GM18907 (cell line): ENCODE measurements around the gene RFXAP.
A peak's percentile ranks its signal among the peaks of the same experiment; 100 is the strongest.

Experiments
- ATAC-seq: cut with Tn5 transposase; IDR thresholded peaks from one replicate; pipeline ENCODE4 v1.9.1; 2021; ENCODE audit warnings: mild to moderate bottlenecking, moderate library complexity; ENCODE audit not compliant: unreplicated experiment

Gene RFXAP

DNA sequence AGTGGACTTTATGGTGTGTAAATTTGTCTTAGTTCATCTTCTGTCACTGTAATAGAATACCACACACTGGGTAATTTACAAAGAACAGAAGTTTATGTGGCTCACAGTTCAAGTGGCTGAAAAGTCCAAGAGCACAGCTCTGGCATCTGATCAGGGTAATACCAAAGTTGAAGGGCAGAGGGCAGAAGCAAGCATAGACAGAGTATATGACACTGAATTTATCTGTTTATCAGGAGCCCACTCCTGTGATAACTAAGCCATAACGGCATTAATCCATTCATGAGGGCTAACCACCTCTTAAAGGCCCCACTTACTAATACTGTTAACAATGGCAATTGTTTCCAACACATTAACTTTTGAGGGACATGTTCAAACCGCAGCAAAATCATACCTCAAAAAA is 4.0 kb upstream of the RFXAP start:
- no peak for ATAC-seq

DNA sequence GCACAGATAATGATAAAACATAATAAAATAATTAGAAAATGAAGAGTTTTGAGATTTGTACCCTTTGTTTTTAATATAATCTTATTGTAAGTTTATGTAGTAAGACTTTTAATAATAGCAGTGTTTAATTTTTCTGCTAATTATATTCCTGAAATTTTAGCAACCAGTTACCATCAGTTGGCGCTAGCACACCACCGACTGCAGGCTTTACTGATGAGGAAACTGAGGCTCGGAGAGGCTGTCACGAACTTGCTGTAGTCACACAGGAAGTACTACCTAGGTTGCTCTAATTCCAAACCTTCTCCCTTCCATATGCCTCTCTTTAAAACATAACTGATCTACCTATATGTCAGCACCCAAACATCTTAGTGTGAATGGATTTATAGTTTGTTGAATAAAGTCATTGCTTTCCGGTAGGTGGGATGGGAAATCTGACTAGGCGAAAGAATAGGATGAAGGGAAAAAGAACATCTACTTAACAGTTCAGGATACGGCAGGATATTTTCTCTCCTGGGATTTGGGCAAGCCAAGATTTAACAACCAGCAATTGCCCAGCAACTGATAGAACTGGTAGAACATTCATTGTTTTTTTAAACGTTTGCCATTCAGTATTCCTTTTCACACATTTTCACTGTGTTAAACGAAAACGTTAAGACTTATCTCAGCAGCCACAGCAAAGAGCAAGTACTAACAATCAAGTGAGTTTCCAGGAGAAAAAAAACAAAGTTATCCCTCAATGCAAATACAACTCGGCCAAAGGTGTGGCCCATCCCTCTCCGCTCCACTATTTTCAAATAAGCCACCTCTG is 822 bp upstream of the RFXAP start:
- ATAC-seq, result no peak

DNA sequence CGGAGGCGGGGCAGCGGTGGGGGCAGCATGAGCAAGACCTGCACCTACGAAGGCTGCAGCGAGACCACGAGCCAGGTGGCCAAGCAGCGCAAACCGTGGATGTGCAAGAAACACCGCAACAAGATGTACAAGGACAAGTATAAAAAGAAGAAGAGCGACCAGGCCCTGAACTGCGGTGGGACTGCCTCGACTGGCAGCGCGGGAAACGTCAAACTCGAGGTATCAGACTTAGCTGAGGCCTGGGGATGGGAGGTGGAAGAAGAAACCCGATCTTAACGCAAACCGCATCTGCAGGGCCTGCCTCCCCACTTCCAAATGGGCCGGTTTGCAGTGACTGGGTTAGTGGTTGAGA is 693 bp downstream of the RFXAP start:
- ATAC-seq, result peak; percentile 24

DNA sequence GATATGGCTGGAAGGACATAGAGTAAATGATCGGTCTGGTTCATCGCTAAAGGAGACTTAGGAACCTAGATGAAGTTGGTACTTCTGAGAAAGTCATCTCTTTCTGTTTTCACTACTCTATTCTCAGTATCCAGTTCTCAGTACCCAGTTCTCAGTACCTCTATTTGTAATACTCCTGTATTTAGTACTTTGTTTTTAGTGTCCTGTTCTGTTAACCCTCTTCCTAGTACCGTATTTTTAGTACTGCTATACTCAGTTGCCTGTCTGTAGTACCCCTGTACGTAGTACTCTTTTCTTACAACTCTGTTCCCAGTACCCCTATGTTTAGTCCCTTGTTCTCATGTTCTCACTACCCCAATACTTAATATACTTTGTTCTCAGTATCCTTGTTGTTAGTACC is 1.2 kb downstream of the RFXAP start:
- peak; percentile 44 for ATAC-seq

DNA sequence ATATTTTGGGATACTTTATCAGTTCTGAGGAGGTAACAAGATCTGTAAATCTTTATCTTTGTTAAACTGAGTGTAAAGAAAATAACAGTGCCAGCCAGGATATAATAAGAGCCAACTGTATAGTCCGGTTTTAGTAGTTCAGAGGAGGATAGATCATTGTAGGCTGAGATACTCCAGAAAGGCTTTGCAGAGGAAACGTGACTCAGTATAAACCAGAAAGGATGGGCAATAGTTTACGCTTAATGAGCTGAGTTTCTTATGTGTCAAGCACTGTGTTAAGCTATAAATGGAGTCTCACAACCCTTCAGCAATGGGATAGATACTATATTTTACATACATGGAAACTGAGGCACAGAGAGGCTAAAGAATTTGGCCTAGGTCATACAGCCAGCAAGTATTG is 3.8 kb downstream of the RFXAP start:
- no peak for ATAC-seq

DNA sequence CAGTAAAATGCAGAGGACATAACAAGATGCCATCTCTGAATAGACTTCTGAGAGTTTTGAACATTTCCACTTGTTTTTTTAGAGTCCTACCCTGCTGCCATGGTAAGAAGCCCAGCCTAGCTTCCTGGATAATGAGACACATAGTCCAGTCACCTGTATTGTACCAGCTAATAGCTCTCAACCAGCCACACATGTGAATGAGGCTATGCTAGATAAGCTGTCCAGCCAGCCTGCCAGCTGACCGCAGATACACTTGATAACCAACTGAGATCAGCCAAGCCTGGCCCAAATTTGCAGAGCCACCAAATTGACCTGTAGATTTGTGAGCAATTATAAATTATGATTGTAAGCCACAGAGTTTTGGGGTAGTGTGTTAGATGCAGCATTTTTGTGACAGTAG is 10.7 kb downstream of the RFXAP start:
- no peak for ATAC-seq

DNA sequence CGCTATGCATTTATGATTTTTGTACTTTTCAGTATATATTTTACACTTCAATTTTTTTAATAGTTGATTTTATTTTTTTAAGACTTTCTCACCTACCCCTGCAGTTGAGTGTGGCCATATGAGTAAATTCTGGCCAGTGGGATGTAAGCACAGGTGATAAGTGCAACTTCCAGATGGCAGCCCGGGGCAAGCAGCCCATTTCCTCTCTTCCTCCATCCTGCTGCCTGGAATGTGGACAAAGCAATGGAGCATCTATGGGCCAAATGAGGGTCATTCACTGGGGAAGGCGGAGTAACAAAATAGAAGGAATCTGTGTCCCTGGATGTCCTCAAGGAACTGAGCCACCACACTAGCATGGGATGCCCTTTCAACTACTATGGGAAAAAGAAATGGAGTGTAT is 12.3 kb downstream of the RFXAP start:
- ATAC-seq, result no peak

DNA sequence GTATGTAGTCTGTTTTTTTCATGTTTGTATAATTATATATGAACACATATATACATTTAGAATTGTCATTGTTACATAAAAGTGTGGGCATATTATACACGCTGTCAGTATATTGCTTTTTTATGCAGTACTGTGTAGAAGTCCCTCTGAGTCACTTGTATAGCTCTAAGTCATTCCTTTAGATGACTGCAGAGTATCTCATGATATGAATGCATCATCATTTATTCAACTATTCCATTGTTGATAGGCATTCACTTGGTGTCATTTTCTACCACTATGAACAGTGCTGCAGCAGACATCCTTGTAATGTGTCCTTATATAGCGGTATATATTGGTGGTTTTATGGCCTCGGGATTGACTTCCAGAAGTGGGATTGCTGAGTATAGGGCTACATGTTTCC is 15.3 kb downstream of the RFXAP start:
- ATAC-seq, result no peak

DNA sequence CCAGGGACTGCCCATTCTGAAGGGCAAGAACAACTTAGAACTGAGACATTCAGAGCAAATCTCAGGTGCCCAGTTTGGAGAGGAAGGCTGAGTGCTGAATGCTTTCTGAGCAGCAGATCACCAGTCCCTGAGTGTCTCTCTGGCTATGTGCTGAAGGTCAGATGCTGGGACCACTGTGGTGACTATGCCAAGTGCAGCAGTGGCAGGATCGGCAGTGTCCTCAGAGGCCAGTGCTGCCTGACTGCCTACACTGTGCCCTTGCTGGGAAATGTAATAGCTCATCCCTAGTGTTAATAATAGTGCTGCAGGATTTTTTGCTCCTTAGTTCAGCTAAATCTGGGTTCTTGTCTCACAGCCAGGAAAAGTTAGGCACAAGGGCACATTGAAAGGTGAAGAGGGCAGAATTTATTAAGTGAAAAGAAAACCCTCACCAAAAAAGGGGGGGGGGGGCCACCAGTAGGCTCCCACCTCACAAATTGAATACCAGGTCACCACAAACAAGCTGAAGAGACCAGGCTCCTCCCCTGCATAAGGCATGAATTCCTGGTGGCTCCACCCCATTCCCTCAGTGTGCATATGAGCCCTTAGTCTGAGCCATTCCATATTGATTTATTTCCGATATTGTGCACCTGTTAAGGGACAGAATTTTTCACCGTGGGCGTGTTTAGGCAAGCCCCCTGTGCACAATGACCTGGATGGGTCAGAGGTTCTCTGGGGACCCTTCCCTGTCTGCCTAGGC is 18.5 kb downstream of the RFXAP start:
- no peak for ATAC-seq

DNA sequence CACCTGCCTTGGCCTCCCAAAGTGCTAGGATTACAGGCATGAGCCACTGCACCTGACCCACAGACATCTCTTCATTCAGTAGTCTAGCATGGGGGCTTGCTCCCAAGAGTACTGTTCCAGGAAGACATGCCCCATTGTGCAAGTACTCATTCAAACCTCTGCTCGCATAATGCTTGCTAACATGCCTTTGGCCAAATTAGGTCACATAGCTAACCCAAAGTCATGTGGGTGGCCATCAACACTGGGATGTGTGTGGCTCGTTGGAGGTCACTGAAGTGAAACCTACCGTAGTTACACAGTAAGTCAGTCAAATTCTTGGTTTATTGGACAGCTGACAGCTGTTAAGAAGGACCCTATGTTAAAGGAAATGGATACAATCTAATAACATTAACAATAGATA is 20.3 kb downstream of the RFXAP start:
- ATAC-seq, result no peak

DNA sequence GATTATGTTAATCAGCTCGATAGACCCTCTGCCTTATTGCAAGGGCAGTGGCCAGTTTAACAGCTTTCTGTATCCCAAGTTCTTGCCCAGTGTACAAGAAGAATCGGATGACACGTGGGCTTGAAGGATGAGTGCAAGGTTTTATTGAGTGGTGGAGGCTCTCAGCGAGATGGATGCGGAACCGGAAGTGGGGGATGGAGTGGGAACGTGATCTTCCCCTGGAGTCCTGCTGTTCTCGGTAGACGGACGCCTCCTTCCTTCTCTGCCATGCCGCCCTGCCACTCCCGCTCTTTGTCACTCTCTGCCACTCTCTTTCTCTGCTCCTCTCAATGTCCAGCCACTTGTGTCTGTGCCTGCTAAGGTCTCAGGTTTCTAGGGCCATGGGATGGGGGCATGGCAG is 21.0 kb downstream of the RFXAP start:
- ATAC-seq, result no peak

DNA sequence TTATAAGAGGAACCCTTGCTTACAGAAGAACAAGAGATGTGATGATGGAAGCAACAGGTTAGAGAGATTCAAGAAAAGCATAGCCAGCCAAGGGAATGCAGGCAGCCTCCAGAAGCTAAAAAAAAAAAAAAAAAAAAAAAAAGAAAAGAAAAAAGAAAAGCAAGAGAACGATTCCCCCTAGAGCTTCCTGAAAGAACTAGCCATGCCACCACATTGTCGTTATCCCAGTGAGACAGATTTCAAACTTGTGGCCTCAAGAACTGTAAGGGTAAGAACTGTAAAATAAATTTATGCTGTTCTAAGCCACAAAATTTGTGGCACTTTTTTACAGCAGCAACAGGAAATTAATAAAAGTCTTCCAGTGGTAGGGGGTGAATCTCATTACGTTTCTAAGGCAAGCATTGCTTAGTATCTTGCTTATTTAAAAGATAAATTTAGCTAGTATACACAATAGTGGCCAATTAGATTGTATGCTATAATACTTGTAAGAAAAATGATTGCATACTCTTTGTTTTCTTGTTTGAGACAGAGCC is 21.8 kb downstream of the RFXAP start:
- ATAC-seq, result no peak

DNA sequence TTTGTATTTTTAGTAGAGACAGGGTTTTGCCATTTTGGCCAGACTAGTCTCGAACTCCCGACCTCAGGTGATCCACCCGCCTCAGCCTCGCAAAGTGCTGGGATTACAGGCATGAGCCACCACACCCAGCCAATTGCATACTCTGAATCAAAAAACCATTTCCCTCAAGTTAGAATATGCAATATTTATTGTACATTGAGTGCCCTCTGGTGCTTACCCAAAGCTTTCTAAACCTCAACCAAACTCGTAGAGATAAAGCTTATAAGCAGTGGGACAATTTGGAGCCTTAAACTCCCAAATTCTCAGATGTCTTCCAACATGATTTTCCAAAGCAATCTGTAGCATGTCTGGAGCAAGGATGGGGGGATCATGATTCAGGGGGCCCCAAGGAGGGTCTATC is 22.4 kb downstream of the RFXAP start:
- no peak for ATAC-seq

DNA sequence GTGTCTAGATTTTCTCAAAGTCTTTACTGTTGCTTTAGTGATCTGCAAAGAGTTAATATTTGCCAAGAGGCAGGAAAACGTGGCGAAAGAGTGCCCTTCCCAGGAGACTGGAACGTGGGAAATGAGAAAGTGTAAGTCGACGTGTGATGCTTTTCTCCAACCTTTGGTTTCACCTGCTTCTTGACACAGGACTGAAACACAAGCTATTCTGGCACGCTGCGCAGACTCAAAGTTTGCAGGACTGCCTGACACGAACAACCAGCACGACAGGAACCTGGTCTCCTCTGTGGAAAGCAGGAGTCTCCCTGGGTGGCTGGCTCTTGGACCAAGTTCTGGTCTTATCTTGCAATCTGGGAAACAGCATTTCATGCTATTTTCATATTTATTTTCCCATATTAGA is 28.6 kb downstream of the RFXAP start:
- ATAC-seq, result no peak

DNA sequence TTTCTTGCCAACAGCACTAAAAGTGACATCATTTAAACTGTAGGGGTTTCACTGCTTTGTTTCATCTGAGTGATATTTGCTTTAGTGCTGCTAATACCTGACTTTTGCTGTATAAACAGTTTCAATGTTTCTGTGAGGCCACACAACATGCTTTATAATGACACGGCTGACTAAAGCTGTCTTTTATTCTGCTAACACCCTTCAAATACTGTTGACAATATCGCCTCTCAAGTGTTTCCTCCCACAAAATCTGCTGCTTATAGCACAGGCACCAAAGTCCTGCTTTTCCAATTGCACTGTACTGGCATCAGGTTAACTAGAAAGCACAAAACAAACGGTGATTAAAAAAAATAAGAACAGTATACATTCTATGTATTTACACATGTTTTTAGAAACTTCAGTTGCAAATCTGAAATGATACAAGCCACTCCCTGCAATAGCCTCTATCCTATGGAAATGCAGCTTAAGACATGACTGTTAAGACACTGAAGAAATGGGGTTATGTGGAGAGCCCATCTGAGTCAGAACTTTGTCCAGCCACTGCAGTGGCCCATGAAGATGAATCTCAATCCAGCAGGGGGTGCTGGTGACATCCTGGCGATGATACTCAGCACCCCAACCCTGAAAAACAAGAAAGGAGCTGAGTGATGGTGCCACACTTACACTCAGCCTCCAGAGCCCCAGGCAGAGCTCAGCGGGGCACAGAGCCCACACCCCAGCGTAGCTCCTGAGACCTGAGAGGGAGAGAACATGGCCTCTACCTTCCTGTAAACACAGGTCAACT is 29.4 kb downstream of the RFXAP start:
- no peak for ATAC-seq

DNA sequence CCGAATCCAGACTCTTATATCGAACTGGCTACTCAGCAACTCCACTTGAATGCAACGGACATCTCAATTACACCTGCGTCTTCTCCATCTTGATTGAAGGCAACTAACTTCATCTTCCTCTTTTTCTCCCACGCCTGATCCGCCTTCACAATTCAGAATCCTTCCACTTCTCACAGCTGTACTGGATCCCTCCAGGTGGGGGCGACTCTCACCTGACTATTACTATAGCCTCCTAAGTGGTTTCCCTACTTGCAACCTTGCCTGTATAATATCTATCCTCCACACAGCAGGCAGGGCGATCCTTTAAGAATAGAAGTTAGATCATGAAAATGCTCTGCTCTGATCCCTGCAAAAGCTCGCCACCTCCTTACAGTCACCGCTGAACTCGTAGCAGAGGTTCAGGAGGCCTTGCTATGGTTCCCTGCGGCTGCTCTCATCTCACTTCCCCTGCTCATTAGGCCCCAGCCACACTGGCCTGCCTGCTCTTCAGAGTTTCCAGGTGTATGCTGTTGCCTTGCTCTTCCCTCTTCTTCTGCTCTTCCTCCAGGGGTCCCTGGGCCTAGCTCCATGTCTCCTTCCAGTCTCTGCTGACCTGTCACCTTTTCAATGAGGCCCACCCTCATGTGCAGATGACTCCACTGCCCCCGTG is 31.9 kb downstream of the RFXAP start:
- no peak for ATAC-seq

DNA sequence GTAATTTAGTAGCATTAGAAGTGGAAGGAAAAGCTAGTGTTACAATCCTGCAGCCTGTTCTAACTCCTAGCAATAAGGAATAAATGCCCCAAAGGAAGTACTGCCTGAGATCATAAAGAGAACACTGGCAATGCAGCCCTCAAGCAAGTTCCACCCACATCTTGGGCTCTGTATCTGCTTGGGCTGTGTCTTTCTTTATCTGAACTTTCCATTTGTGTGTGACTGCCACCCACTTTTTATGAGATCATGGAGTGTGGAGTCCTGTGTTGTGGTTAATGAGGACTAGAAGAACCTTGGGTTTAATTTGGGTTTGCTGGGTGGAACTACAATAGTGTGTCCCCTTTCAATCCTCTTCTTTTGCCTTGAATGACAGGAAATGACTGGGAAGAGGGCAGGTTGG is 38.2 kb downstream of the RFXAP start:
- ATAC-seq, result no peak

DNA sequence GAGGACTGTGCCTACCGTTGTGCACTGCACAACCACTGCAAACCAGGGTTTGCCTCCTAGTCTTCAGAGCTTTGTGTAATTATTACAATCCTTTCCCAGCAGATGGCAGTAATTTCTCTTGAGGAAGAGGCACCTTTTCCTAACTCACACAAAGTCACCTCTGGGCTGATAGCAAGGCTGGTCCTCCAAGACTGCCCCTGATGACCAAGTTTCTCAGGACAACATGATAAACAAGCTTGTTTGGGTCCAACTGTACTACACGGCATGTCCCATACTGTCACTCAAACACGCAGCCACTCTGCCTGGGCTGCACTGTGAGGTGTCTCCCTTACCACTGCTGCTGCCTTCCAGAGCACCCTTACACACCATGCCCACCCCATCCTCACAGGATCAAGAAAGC is 39.3 kb downstream of the RFXAP start:
- ATAC-seq, result peak; percentile 76

DNA sequence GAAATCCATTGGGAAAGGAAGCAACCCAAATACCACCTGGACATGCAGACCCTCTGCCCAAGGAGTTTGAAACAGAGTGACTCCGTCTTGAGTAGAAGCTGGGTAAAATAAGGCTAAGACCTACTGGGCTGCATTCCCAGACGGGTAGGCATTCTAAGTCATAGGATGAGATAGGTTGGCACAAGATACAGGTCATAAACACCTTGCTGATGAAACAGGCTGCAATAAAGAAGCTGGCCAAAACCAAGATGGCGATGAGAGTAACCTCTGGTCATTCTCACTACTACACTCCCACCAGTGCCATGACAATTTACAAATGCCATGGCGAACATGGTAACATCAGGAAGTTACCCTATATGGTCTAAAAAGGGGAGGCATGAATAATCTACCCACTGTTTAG is 40.2 kb downstream of the RFXAP start:
- ATAC-seq, result no peak

DNA sequence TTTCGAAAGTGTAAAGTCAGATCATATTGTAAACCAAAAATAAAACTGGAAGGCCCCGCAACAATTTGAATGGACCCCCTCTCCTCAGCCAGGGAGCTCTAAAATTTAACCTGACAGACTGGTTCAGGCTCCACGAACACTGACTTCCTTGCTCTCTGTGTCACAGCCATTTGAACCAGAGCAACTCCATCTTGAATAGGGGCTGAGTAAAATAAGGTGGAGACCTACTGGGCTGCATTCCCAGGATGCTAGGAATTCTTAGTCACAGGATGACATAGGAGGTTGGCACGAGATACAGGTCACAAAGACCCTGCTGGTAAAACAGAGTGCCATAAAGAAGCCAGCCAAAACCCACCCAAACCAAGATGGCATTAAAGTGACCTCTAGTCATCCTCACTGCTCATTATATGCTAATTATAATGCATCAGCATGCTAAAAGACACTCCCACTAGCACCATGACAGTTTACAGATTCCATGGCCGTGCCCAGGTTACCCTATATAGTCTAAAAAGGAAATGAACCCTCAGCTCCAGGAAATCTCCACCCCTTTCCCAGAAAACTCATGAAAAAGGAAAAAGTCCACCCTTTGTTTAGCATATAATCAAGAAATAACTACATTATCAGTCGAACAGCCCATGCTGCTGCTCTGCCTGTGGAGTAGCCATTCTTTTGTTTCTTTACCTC is 43.1 kb downstream of the RFXAP start:
- ATAC-seq, result no peak

DNA sequence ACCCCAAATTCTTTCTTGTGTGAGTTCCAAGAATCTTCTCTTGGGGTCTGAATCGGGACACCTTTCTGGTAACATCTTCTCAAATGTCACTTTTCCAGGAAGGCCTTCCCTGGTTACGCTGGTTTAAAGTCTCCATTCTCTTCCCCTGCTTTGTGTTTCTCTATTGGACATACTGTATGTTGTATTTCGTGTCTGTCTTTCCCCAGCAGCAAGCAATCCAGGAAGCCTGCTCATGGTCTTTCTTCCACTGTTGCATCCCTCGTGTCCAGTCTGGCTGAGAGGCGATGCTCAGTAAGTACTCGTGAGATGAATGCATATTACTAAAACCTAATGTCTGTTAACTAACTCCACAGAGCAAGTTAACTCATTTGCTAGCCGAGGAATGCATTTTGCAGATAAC is 43.7 kb downstream of the RFXAP start:
- no peak for ATAC-seq
